Heart left ventricle (tissue), 16 donors: ENCODE data around the gene MRPL37. TPM values are rescaled to one million over a fixed set of nuclear protein-coding genes. Genes with fewer than 3 reads are reported as not detected.
A peak's percentile ranks its signal among the peaks of the same experiment; 100 is the strongest.

Experiments
- ATAC-seq, 4 donors: fragments of 200-7000 bp; cut with Tn5 transposase; one replicate each; pipeline ENCODE4 v1.9.1; 2020 to 2022; ENCODE audit warnings: moderate library complexity in 4 of 4, mild to moderate bottlenecking in 3 of 4, moderate number of reproducible peaks in 1 of 4
- DNase-seq, 5 donors: peaks; one replicate each; pipeline ENCODE4 v3.0.0-alpha.2; 2020
- H3K27ac ChIP-seq, 12 donors: fragments of 200-600 bp; sonication (generic) in 4 of 12; one replicate each; pipeline versions ENCODE4 v1.5.0 to v1.8.0; 2016 to 2022; ENCODE audit warnings: mild to moderate bottlenecking in 2 of 12
- H3K27me3 ChIP-seq, 9 donors: fragments of 200-600 bp; sonication (generic) in 2 of 9; one replicate each; pipeline versions ENCODE4 v1.5.1 to v1.8.0; 2016 to 2022; ENCODE audit warnings: mild to moderate bottlenecking in 3 of 9
- H3K36me3 ChIP-seq, 9 donors: fragments of 200-600 bp; sonication (generic) in 2 of 9; one replicate each; pipeline versions ENCODE4 v1.5.0 to v1.8.0; 2018 to 2022; ENCODE audit warnings: mild to moderate bottlenecking in 2 of 9
- H3K4me1 ChIP-seq, 12 donors: fragments of 200-600 bp; sonication (generic) in 4 of 12; one replicate each; pipeline versions ENCODE4 v1.5.0 to v1.8.0; 2016 to 2022; ENCODE audit warnings: mild to moderate bottlenecking in 3 of 12
- H3K4me3 ChIP-seq, 12 donors: fragments of 200-600 bp; sonication (generic) in 4 of 12; one replicate each; pipeline versions ENCODE4 v1.5.0 to v1.8.0; 2017 to 2022; ENCODE audit warnings: mild to moderate bottlenecking in 9 of 12, moderate library complexity in 4 of 12
- H3K9me3 ChIP-seq, 12 donors: fragments of 200-600 bp; sonication (generic) in 4 of 12; one replicate each; pipeline versions ENCODE4 v1.5.0 to v1.8.0; 2016 to 2022; ENCODE audit warnings: mild to moderate bottlenecking in 1 of 12
- POLR2A ChIP-seq, 2 donors: fragments of 450-650 bp; IDR thresholded peaks; one replicate each; pipeline ENCODE4 v1.6.1; 2017; ENCODE audit warnings: antibody characterized with exemption in 2 of 2, mild to moderate bottlenecking in 2 of 2, moderate library complexity in 2 of 2
- WGBS, 4 donors: extraction: QIAGEN DNeasy Blood & Tissue Kit in 2 of 4; methylation state at CpG; one replicate each; pipeline versions ENCODE4 v1.1.5 to v1.1.7; 2013 to 2018; 5-methylcytosine and 5-hydroxymethylcytosine counted together
- intact Hi-C, 10 donors: fragments of 100-400 bp; cut with DNase I; formaldehyde crosslinking; loops; one replicate each; pipeline versions ENCODE4 v1.11.1 to v1.14.2; 2022
- polyA plus RNA-seq, 2 donors: library from polyadenylated mRNA; stranded (reverse); fragments of 200-250 nt; gene quantifications; one replicate each; pipeline ENCODE4 v1.2.3, GENCODE V29; 2013
- total RNA-seq, 9 donors: library from RNA; depleted of rRNA in 2 of 9; stranded (reverse); fragments of >200 nt in 2 of 9; fragmentation: NEBNext Ultra II Directional in 3 of 9; extraction: Animal tissue kit (Norgen Biotek cat#: 25700) in 3 of 9; gene quantifications; one replicate each; pipeline versions ENCODE4 v1.1.0 to v1.2.4, GENCODE V29; 2016 to 2023
- TF ChIP-seq, protein P1 (sequence below), 12 donors: fragments of 200-600 bp; sonication (generic) in 4 of 12; IDR thresholded peaks; one replicate each; pipeline versions ENCODE4 v1.5.0 to v1.8.0; 2018 to 2022; ENCODE audit warnings: antibody characterized with exemption in 12 of 12, mild to moderate bottlenecking in 5 of 12
- donor health status: ischemic (EF 13 %, LVEDD 7.1; RV severe dilation, severe dysfunction).
- donor health status: healthy with polysubstance abuse.
- donor health status: DM: no; HTN: yes; CAD: no.
- donor health status: DM: no; HTN: no; CAD: no.
- donor health status: ischemic (EF 25% LVEDD 6.9; RV normal size, moderate dysfunction).
- donor health status: ischemic (EF 25% LVEDD 5.7; RV mildly dilated, moderate dysfunction).
- donor health status: healthy.
- donor health status: DM: yes; HTN: yes; CAD: no.
- donor health status: ischemic (EF 35%, LVEDD 5.7; RV mildly dilated, moderate dysfunction).
- donor health status: nonischemic (EF 11% LVEDD 7.7; RV severe dilation, severe dysfunction).
- donor health status: DM: yes; HTN: yes; CAD: no.
- donor health status: PGD.
- donor health status: ischemic (EF 29% LVEDD 5.4; RV normal size, mild dysfunction).
- donor health status: nonischemic (EF 23%, LVEDD 6.1; RV moderate dilation, normal function).

The MRPL37 gene
- total and polyA plus RNA-seq, 11 donors = 46.7 to 122 (median 84.6) TPM

DNA sequence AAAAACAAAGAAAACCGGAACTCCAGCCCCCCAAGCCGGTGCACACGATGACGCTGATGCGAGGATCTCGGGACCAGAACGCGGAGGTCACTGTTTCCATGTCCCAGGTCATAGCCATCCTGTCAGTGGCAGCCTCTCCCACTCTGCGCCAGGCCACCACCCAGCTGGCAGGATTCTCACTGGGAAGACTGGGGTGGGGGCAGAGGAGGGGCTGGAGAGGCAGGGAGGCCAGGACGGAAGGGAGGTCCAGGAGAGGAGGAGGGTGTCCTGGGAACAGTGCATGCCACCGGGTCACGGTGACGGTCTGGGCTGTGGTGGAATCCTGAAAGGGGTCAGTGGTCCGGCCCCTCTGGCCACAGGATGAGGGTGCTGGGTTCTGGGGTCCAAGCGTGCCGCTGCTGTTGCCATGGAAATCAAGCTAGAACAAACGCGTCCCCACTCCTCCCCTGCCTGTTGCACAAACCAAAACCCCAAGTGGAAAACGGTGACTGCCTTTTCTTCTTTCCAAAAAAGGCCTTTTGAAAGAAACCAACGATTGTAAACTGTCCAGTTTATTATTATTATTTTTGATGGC is 26.1 kb downstream of the MRPL37 start:
- TF ChIP-seq, protein P1, sequence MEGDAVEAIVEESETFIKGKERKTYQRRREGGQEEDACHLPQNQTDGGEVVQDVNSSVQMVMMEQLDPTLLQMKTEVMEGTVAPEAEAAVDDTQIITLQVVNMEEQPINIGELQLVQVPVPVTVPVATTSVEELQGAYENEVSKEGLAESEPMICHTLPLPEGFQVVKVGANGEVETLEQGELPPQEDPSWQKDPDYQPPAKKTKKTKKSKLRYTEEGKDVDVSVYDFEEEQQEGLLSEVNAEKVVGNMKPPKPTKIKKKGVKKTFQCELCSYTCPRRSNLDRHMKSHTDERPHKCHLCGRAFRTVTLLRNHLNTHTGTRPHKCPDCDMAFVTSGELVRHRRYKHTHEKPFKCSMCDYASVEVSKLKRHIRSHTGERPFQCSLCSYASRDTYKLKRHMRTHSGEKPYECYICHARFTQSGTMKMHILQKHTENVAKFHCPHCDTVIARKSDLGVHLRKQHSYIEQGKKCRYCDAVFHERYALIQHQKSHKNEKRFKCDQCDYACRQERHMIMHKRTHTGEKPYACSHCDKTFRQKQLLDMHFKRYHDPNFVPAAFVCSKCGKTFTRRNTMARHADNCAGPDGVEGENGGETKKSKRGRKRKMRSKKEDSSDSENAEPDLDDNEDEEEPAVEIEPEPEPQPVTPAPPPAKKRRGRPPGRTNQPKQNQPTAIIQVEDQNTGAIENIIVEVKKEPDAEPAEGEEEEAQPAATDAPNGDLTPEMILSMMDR (IDR thresholded peaks at IDR 0.05) = no peak
- TF ChIP-seq POLR2A (IDR thresholded peaks at IDR 0.05) = no peak
- H3K27ac ChIP-seq = no peak overlapping the region
- 89 to 92% (median 91%) methylated on average over 20 of the region's 20 CpGs for WGBS, 4 donors
- H3K27me3 ChIP-seq = no peaks in the 10 kb centered on the region
- H3K36me3 ChIP-seq = peaks cover 0 to 27% (median 13%) of the 10 kb centered on the region in 9 donors
- peaks cover 0 to 30% (median 5%) of the 10 kb centered on the region in 12 donors for H3K4me1 ChIP-seq
- no peak overlapping the region for H3K4me3 ChIP-seq
- intact Hi-C loops = loop anchor here in 1 of 10 donors (10.0 kb wide), 1 partner anchor 179 kb away; the partner anchor contains the start of gene SSBP3
- ATAC-seq = no peak
- H3K9me3 ChIP-seq = no peaks in the 10 kb centered on the region
- DNase-seq = no peak

DNA sequence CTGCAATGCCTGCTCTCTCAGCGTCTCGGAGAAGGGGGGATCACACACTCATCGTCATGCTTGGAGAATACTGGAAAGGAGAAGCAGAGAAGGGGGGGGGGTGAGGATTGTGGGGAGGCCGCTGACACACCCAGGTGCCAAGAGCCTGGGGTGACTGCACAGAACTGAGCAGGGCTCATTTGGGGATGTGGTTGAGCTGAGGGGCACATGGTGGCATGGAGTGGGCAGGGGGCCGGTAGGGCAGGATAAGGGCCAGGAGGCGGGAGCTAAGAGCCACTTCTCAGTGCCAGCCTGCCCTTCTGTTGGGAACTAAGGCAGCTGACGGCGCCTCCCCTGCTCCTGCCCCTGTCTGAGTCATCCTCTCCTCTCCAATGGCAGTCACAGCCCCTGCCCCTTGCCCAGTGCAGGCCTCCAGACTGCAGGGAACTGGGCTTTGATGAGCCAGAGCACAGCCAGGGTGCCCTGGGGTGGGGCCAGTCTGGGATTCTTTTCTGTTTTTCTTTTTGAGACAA is 27.2 kb downstream of the MRPL37 start:
- no peaks in the 10 kb centered on the region for H3K27me3 ChIP-seq
- no peak for TF ChIP-seq POLR2A (IDR thresholded peaks at IDR 0.05)
- TF ChIP-seq, protein P1 (IDR thresholded peaks at IDR 0.05) = no peak
- peaks cover 0 to 24% (median 4%) of the 10 kb centered on the region in 12 donors for H3K4me1 ChIP-seq
- WGBS, 4 donors = 79 to 84% (median 83%) methylated on average over 8 of the region's 8 CpGs
- peak in 2 of 4 donors; percentile 44 to 55 for ATAC-seq
- no peak overlapping the region for H3K4me3 ChIP-seq
- no peaks in the 10 kb centered on the region for H3K9me3 ChIP-seq
- H3K27ac ChIP-seq = no peak overlapping the region
- DNase-seq = no peak
- H3K36me3 ChIP-seq = peaks cover 0 to 28% (median 13%) of the 10 kb centered on the region in 9 donors
- intact Hi-C loops = loop anchor here in 1 of 10 donors (10.0 kb wide), 1 partner anchor 178 kb away; the partner anchor contains the start of gene SSBP3

DNA sequence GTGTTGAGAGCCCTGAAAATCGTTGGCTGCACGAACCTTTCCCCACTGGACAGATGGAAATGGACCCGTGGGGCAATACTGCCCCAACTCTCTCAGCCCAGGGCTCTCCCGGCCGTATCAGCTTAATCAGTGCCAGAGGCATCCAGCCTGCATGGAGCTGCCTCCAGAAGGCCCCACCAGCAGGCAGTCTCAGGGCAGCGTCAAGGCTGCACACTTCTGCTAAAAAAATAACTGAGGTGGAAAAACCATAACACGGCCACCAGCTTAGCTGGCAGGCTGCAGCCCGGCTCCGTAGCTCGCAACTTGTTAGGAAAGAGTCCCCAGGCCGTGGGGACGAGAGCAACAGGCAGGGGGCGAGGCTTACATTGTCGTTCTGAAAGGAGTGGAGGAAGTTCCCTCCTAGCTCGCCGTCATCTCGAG is 27.9 kb downstream of the MRPL37 start:
- intact Hi-C loops = loop anchor here in 1 of 10 donors (10.0 kb wide), 1 partner anchor 177 kb away; the partner anchor contains the start of gene SSBP3
- Histone ChIP-seq H3K4me3 (no peak overlapping the region), H3K36me3 (peaks cover 0 to 28% (median 13%) of the 10 kb centered on the region in 9 donors), H3K27ac (no peak overlapping the region), H3K9me3 (no peaks in the 10 kb centered on the region), H3K4me1 (peaks cover 0 to 17% (median 4%) of the 10 kb centered on the region in 12 donors), H3K27me3 (no peaks in the 10 kb centered on the region)
- DNase-seq = no peak
- no peak for ATAC-seq
- no peak for TF ChIP-seq POLR2A (IDR thresholded peaks at IDR 0.05)
- TF ChIP-seq, protein P1 (IDR thresholded peaks at IDR 0.05) = no peak
- WGBS, 4 donors = 62 to 73% (median 69%) methylated on average over 17 of the region's 17 CpGs

DNA sequence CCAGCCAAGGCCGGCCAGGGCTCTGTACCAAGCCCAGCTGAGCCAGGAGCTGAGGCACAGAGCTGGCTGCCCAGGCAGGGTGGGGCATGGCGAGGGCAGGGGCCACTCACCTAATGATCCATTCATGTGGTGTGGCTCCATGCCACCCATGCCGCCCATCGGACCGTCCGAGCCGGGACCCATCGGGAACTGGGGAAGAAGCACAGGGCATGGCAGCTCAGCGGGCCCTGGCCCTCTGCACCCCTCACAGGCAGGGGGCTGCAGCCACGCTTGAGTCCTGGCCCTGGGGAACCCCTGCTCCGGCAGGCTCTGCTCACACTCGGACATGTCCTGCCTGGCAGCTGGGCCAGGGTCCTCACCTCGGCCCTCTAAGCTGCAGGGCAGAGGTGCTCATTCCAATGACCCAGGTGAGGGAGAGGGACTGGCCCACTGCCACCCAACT is 28.7 kb downstream of the MRPL37 start:
- ATAC-seq (peak in 2 of 4 donors; percentile 8 to 9), DNase-seq (no peak)
- H3K9me3 ChIP-seq = no peaks in the 10 kb centered on the region
- intact Hi-C loops = loop anchor here in 1 of 10 donors (10.0 kb wide), 1 partner anchor 176 kb away; the partner anchor contains the start of gene SSBP3
- peaks cover 0 to 14% (median 4%) of the 10 kb centered on the region in 12 donors for H3K4me1 ChIP-seq
- H3K27ac ChIP-seq = peak overlapping the region in 1 of 12 donors; percentile 20
- H3K27me3 ChIP-seq = no peaks in the 10 kb centered on the region
- WGBS, 4 donors = 89 to 95% (median 93%) methylated on average over 8 to 13 of the region's 13 CpGs
- H3K4me3 ChIP-seq = no peak overlapping the region
- H3K36me3 ChIP-seq = peaks cover 0 to 28% (median 13%) of the 10 kb centered on the region in 9 donors
- no peak for TF ChIP-seq POLR2A (IDR thresholded peaks at IDR 0.05)
- TF ChIP-seq, protein P1 (IDR thresholded peaks at IDR 0.05) = no peak
